Upper lobe of left lung (tissue), 4 donors: Measurements from ENCODE around the gene ATXN7L1.

Experiments
- EP300 ChIP-seq, 4 donors: sonication (generic); formaldehyde crosslinking; IDR thresholded peaks; one replicate each; pipeline ENCODE4 v1.5.1; 2017; ENCODE audit warnings: antibody characterized with exemption in 4 of 4, control low read depth in 2 of 4
- POLR2AphosphoS5 ChIP-seq, 2 donors: sonication (generic); formaldehyde crosslinking; IDR thresholded peaks; one replicate each; pipeline ENCODE4 v1.5.1; 2017; ENCODE audit warnings: antibody characterized with exemption in 2 of 2
- TF ChIP-seq, protein P1 (sequence below), 6 experiments: fragments of 450-650 bp in 4 of 6; fragments of 200-600 bp in 2 of 6; sonication (generic) in 2 of 6; IDR thresholded peaks; one replicate each; pipeline ENCODE4 v1.5.1; 2016 to 2019; ENCODE audit warnings: antibody characterized with exemption in 6 of 6

DNA sequence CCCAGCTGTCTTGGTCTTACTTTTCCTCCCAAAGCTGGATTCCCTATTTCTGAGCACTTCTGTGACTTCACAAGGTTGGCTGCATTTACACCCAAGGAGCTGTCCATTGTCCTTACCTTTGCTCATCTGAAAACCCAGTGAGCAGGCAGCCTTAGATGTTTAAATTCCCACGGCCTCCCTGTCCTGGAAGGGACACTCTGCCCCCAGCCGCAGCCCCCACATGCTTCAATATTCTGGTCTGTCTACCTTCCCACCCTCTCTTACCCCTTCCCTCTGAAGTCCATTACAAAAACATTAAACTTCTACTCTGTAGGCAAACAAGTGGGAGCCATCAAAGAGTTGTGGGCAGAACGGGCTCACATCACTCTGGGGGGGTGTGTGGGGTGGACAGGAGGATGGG lies 221.3 kb downstream of the ATXN7L1 start:
- TF ChIP-seq, protein P1, sequence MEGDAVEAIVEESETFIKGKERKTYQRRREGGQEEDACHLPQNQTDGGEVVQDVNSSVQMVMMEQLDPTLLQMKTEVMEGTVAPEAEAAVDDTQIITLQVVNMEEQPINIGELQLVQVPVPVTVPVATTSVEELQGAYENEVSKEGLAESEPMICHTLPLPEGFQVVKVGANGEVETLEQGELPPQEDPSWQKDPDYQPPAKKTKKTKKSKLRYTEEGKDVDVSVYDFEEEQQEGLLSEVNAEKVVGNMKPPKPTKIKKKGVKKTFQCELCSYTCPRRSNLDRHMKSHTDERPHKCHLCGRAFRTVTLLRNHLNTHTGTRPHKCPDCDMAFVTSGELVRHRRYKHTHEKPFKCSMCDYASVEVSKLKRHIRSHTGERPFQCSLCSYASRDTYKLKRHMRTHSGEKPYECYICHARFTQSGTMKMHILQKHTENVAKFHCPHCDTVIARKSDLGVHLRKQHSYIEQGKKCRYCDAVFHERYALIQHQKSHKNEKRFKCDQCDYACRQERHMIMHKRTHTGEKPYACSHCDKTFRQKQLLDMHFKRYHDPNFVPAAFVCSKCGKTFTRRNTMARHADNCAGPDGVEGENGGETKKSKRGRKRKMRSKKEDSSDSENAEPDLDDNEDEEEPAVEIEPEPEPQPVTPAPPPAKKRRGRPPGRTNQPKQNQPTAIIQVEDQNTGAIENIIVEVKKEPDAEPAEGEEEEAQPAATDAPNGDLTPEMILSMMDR (IDR thresholded peaks at IDR 0.05), result no peak
- TF ChIP-seq POLR2AphosphoS5 (IDR thresholded peaks at IDR 0.05) (no peak), EP300 (IDR thresholded peaks at IDR 0.05) (no peak)
